RWPE2 (cell line): Measurements from ENCODE around the gene RFTN1.

ENCODE experiments used
- ATAC-seq: fragments of 200-7000 bp; cut with Tn5 transposase; 3 replicates; pipeline ENCODE4 v1.9.1; 2021; ENCODE audit warnings: low read depth
- DNase-seq: peaks from one replicate; pipeline ENCODE4 v3.0.0-alpha.2; 2020; ENCODE audit warnings: low spot score
- H3K27ac ChIP-seq: fragments of 450-650 bp; 2 replicates; pipeline ENCODE4 v1.5.1; 2017; ENCODE audit warnings: mild to moderate bottlenecking; ENCODE audit not compliant: poor library complexity, severe bottlenecking
- H3K27me3 ChIP-seq: fragments of 250-450 bp; sonication (Bioruptor Pico); 2 replicates; pipeline ENCODE4 v1.5.1; 2021; ENCODE audit warnings: mild to moderate bottlenecking, moderate library complexity; ENCODE audit not compliant: insufficient read depth, poor library complexity, severe bottlenecking
- H3K36me3 ChIP-seq: fragments of 250-450 bp; sonication (Bioruptor Pico); 2 replicates; pipeline ENCODE4 v1.5.1; 2020; ENCODE audit warnings: low read depth, mild to moderate bottlenecking, moderate library complexity
- H3K4me1 ChIP-seq: fragments of 250-450 bp; sonication (Bioruptor Pico); 2 replicates; pipeline ENCODE4 v1.5.1; 2021; ENCODE audit warnings: mild to moderate bottlenecking, moderate library complexity; ENCODE audit not compliant: insufficient read depth, poor library complexity, severe bottlenecking
- H3K4me3 ChIP-seq: fragments of 250-450 bp; sonication (Bioruptor Pico); 2 replicates; pipeline ENCODE4 v1.5.1; 2021; ENCODE audit warnings: mild to moderate bottlenecking, moderate library complexity; ENCODE audit not compliant: severe bottlenecking
- H3K9me3 ChIP-seq: fragments of 250-450 bp; sonication (Bioruptor Pico); 2 replicates; pipeline ENCODE4 v1.5.1; 2021; ENCODE audit warnings: mild to moderate bottlenecking, moderate library complexity; ENCODE audit not compliant: severe bottlenecking
- TF ChIP-seq, protein P1 (sequence below): fragments of 450-650 bp; IDR thresholded peaks from one replicate; pipeline ENCODE4 v1.5.1; 2017; ENCODE audit warnings: mild to moderate bottlenecking, moderate library complexity; ENCODE audit not compliant: poor library complexity, severe bottlenecking

RFTN1 gene

DNA sequence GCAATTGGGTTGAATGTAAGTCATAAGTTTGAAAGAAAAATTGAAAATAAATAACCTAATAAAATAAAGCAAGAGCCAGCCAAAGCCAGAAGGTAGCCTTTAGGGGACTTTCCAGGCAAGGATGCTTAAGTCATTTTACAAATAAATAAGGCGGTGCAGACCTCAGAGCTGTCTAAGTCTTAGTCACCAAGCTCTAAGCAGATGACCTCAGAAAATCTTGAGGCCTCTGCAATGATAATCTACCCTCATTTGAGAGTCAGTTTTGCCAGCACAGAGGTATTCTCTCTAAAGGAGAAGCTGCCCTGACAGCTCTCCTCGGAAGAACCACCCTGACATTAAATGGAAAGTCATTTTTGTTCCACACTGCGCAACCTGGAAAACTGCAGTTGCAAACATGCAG is 134.6 kb downstream of the RFTN1 start:
- Histone ChIP-seq H3K36me3 (no peaks in the 10 kb centered on the region), H3K4me1 (no peaks in the 10 kb centered on the region), H3K27me3 (no peaks in the 10 kb centered on the region), H3K9me3 (no peaks in the 10 kb centered on the region), H3K4me3 (no peak overlapping the region), H3K27ac (no peak overlapping the region)
- TF ChIP-seq, protein P1, sequence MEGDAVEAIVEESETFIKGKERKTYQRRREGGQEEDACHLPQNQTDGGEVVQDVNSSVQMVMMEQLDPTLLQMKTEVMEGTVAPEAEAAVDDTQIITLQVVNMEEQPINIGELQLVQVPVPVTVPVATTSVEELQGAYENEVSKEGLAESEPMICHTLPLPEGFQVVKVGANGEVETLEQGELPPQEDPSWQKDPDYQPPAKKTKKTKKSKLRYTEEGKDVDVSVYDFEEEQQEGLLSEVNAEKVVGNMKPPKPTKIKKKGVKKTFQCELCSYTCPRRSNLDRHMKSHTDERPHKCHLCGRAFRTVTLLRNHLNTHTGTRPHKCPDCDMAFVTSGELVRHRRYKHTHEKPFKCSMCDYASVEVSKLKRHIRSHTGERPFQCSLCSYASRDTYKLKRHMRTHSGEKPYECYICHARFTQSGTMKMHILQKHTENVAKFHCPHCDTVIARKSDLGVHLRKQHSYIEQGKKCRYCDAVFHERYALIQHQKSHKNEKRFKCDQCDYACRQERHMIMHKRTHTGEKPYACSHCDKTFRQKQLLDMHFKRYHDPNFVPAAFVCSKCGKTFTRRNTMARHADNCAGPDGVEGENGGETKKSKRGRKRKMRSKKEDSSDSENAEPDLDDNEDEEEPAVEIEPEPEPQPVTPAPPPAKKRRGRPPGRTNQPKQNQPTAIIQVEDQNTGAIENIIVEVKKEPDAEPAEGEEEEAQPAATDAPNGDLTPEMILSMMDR, result no peak
- ATAC-seq (no peak), DNase-seq (no peak)

GRCh38 chr3:16378415-16378814 is 135.1 kb downstream of the RFTN1 start:
- ATAC-seq, result no peak

DNA sequence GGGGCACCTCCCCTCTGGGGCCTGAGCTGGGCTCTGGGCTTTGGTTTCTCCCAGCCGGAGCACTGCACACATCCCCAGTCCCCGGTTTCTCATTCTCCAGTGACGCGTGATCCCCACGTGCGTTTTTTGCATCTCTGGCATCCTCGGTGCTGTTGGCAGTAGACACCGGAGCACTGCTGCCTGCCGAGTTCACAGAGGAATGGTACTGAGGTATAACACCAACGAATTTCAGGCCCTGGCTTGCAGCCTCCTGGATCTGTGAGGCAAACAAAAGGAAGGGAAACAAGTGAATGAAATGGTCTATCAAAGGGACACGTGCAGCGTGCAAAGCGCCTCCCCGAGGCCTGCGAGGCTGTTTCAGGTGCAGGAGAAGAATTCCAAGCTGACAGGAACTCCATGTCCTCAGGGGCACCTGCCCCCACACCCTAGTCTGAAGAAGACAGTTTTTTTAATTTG is 135.6 kb downstream of the RFTN1 start:
- no peak for DNase-seq
- ATAC-seq, result no peak
- no peaks in the 10 kb centered on the region for H3K4me1 ChIP-seq
- TF ChIP-seq, protein P1, result no peak
- no peaks in the 10 kb centered on the region for H3K9me3 ChIP-seq
- H3K27me3 ChIP-seq, result no peaks in the 10 kb centered on the region
- no peak overlapping the region for H3K4me3 ChIP-seq
- no peak overlapping the region for H3K27ac ChIP-seq
- H3K36me3 ChIP-seq, result no peaks in the 10 kb centered on the region

More at GRCh38 chr3:16378415-16378814, 135.1 kb downstream of the RFTN1 start:
- Histone ChIP-seq H3K4me1 (no peaks in the 10 kb centered on the region), H3K9me3 (no peaks in the 10 kb centered on the region), H3K4me3 (no peak overlapping the region), H3K27me3 (no peaks in the 10 kb centered on the region), H3K27ac (no peak overlapping the region), H3K36me3 (no peaks in the 10 kb centered on the region)
- no peak for DNase-seq
- TF ChIP-seq, protein P1, result no peak

- DNase-seq (no peak), ATAC-seq (no peak)
- H3K27me3 ChIP-seq, result no peaks in the 10 kb centered on the region
- no peak overlapping the region for H3K4me3 ChIP-seq
- TF ChIP-seq, protein P1, result no peak
- H3K27ac ChIP-seq, result no peak overlapping the region
- H3K9me3 ChIP-seq, result no peaks in the 10 kb centered on the region
- no peaks in the 10 kb centered on the region for H3K4me1 ChIP-seq
- no peaks in the 10 kb centered on the region for H3K36me3 ChIP-seq
Measured at GRCh38 chr3:16377196-16377595, 136.3 kb downstream of the RFTN1 start.

- TF ChIP-seq, protein P1, result no peak
- DNase-seq (no peak), ATAC-seq (no peak)
- H3K27ac ChIP-seq, result no peak overlapping the region
- no peaks in the 10 kb centered on the region for H3K9me3 ChIP-seq
- H3K4me1 ChIP-seq, result no peaks in the 10 kb centered on the region
- no peaks in the 10 kb centered on the region for H3K27me3 ChIP-seq
- H3K4me3 ChIP-seq, result no peak overlapping the region
- H3K36me3 ChIP-seq, result no peaks in the 10 kb centered on the region
Measured at GRCh38 chr3:16375891-16376290, 137.6 kb downstream of the RFTN1 start.
